ENCODE data around the gene CBX8. TPM values are rescaled to one million over a fixed set of nuclear protein-coding genes. Genes with fewer than 3 reads are reported as not detected.
"Not testable (repeated sequence)": the region's sequence is repeated elsewhere in the genome, so short reads cannot be mapped to it uniquely, and the experiment has no call there.

The CBX8 gene
- polyA plus RNA-seq, 1 donor, result 10.3 TPM

DNA sequence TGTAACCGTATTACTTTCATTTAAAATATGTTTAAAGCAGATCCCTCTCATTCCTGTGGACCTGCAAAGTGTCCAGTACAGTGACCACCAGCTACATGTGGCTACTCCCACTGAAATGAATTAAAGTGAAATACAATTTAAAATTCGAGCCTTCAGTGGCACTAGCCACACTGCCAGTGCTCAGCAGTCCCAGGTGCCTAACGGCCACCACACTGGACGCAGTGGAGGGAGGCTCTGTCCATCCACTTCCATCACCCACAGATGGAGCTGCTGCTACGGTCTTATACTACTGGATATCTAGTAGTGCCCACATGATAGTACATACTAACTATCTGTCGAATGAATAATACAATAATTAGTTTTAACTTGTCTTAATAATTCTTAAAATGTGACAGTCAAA lies 21.2 kb downstream of the CBX8 start:
- no peak for DNase-seq
- Histone ChIP-seq H3K27ac (ENCODE audit: low read length) (no peak overlapping the region), H3K27me3 (ENCODE audit: control insufficient read depth, insufficient read depth, low read length) (no peaks in the 10 kb centered on the region), H3K36me3 (ENCODE audit: control insufficient read depth, insufficient read depth, low read length) (no peaks in the 10 kb centered on the region), H3K9me3 (ENCODE audit: control insufficient read depth, low read depth, low read length) (no peaks in the 10 kb centered on the region), H3K4me3 (ENCODE audit: low read length) (no peak overlapping the region), H3K4me1 (ENCODE audit: control insufficient read depth, insufficient read depth, low read length) (peaks cover 27% of the 10 kb centered on the region)
- 92% methylated on average over 2 of the region's 6 CpGs for WGBS (ENCODE audit: insufficient coverage, low lambda C conversion rate)

DNA sequence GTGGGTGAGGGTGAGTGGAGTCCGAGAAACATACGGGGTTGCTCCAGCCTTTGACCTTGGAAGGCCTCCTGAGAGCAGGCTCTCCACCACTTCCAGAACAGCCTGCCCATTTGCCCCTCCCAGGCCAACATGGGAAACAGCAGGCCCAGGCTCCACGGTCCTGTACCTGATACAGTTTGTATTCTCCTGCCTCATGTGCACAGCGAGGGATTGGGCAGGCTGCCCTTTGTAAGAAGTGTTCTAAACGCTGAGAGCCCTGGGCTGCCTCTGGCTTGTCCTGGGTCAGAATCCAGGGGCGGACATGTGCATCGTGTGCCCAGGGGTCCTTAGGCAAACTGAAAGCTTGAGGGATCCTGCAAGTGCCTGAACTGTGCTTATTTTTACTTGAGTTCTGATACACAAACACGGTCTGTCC lies 22.3 kb downstream of the CBX8 start:
- Histone ChIP-seq H3K9me3 (ENCODE audit: control insufficient read depth, low read depth, low read length) (no peaks in the 10 kb centered on the region), H3K27ac (ENCODE audit: low read length) (no peak overlapping the region), H3K4me3 (ENCODE audit: low read length) (no peak overlapping the region), H3K27me3 (ENCODE audit: control insufficient read depth, insufficient read depth, low read length) (no peaks in the 10 kb centered on the region), H3K4me1 (ENCODE audit: control insufficient read depth, insufficient read depth, low read length) (peaks cover 17% of the 10 kb centered on the region), H3K36me3 (ENCODE audit: control insufficient read depth, insufficient read depth, low read length) (no peaks in the 10 kb centered on the region)
- no CpG with 5 or more reads among the region's 8 CpGs for WGBS (ENCODE audit: insufficient coverage, low lambda C conversion rate)
- DNase-seq, result no peak

- not testable (repeated sequence) for H3K4me3 ChIP-seq (ENCODE audit: low read length)
These were observed 24.2 kb downstream of the CBX8 start for GRCh38 chr17:79772726-79773125.

DNA sequence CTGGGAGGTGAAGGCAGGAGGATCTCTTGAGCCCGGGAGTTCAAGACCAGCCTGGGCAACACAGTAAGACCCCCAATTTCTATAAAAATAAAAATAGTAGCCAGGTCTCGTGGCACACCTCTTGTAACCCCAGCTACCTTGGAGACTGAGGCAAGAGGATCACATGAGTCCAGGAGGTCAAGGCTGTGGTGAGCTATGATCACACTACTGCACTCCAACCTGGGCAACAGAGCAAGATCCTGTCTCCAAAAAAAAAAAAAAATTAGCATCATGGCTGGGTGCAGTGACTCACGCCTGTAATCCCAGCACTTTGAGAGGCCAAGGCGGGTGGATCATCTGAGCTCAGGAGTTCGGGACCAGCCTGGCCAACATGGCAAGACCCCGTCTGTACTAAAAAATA lies 25.6 kb downstream of the CBX8 start:
- H3K4me3 ChIP-seq (ENCODE audit: low read length), result no peak overlapping the region
- no peaks in the 10 kb centered on the region for H3K36me3 ChIP-seq (ENCODE audit: control insufficient read depth, insufficient read depth, low read length)
- peaks cover under 1% of the 10 kb centered on the region for H3K4me1 ChIP-seq (ENCODE audit: control insufficient read depth, insufficient read depth, low read length)
- no peak overlapping the region for H3K27ac ChIP-seq (ENCODE audit: low read length)
- H3K27me3 ChIP-seq (ENCODE audit: control insufficient read depth, insufficient read depth, low read length), result no peaks in the 10 kb centered on the region
- WGBS (ENCODE audit: insufficient coverage, low lambda C conversion rate), result no CpG with 5 or more reads among the region's 6 CpGs
- DNase-seq, result no peak
- no peaks in the 10 kb centered on the region for H3K9me3 ChIP-seq (ENCODE audit: control insufficient read depth, low read depth, low read length)

More at GRCh38 chr17:79772726-79773125, 24.2 kb downstream of the CBX8 start:
- H3K9me3 ChIP-seq (ENCODE audit: control insufficient read depth, low read depth, low read length); H3K36me3 ChIP-seq (ENCODE audit: control insufficient read depth, insufficient read depth, low read length); H3K27ac ChIP-seq (ENCODE audit: low read length); DNase-seq; H3K27me3 ChIP-seq (ENCODE audit: control insufficient read depth, insufficient read depth, low read length): not testable (repeated sequence)
- peaks cover 13% of the 10 kb centered on the region for H3K4me1 ChIP-seq (ENCODE audit: control insufficient read depth, insufficient read depth, low read length)
- WGBS (ENCODE audit: insufficient coverage, low lambda C conversion rate), result no CpG with 5 or more reads among the region's 9 CpGs

DNA sequence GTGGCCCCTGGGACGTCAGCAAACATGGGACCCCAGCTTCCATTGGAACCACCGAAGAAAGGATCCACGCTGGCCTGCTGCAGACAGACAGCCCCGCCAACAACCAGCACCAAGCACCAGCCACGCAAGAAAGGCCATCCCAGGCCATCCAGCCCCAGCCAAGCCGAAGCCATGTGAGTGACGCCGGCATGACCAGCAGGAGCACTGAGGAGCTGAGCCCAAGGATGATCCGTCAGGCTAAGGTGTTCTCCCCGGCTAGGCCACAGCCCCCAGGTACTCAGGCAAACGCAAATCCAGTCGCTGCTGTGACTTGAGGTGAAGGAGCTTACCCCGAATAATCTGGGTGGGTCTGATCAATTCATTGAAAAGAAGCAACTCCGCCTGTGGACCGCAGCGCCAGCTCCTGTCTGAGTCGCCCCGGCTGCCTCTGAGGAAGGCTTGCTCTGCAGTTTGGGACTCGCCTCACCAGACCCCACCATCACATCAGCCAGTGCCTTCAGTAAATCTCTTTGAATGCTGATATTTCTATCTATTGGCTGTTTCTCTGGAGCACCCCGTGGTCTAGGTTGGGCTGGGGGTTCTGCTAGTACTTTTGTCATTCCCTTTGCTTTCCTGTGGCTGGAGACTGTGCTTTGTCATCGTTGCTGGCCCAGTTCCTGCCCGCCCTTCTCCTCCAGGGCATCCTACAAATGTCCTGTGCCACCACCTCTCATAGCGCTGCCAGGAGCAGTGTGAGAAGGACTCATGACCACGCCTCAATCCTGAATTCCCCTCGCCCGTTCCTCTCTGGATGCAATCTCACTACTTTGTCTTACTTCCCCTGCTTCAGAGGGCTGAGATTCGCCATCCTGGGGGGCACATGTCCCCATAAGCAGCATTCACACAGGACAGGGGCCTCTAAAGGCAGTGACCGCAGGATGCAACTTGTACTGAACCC lies 27.0 kb downstream of the CBX8 start:
- DNase-seq, result no peak
- no peak overlapping the region for H3K27ac ChIP-seq (ENCODE audit: low read length)
- H3K9me3 ChIP-seq (ENCODE audit: control insufficient read depth, low read depth, low read length), result no peaks in the 10 kb centered on the region
- H3K4me1 ChIP-seq (ENCODE audit: control insufficient read depth, insufficient read depth, low read length), result no peaks in the 10 kb centered on the region
- H3K27me3 ChIP-seq (ENCODE audit: control insufficient read depth, insufficient read depth, low read length), result no peaks in the 10 kb centered on the region
- no peaks in the 10 kb centered on the region for H3K36me3 ChIP-seq (ENCODE audit: control insufficient read depth, insufficient read depth, low read length)
- no peak overlapping the region for H3K4me3 ChIP-seq (ENCODE audit: low read length)
- 80% methylated on average over 1 of the region's 28 CpGs for WGBS (ENCODE audit: insufficient coverage, low lambda C conversion rate)

- 88% methylated on average over 1 of the region's 3 CpGs for WGBS (ENCODE audit: insufficient coverage, low lambda C conversion rate)
- H3K4me1 ChIP-seq (ENCODE audit: control insufficient read depth, insufficient read depth, low read length), result no peaks in the 10 kb centered on the region
- no peak for DNase-seq
- H3K27ac ChIP-seq (ENCODE audit: low read length), result no peak overlapping the region
- no peak overlapping the region for H3K4me3 ChIP-seq (ENCODE audit: low read length)
- H3K27me3 ChIP-seq (ENCODE audit: control insufficient read depth, insufficient read depth, low read length), result no peaks in the 10 kb centered on the region
- H3K36me3 ChIP-seq (ENCODE audit: control insufficient read depth, insufficient read depth, low read length), result no peaks in the 10 kb centered on the region
- H3K9me3 ChIP-seq (ENCODE audit: control insufficient read depth, low read depth, low read length), result no peaks in the 10 kb centered on the region
These were observed 31.2 kb downstream of the CBX8 start for GRCh38 chr17:79765708-79766107.

DNA sequence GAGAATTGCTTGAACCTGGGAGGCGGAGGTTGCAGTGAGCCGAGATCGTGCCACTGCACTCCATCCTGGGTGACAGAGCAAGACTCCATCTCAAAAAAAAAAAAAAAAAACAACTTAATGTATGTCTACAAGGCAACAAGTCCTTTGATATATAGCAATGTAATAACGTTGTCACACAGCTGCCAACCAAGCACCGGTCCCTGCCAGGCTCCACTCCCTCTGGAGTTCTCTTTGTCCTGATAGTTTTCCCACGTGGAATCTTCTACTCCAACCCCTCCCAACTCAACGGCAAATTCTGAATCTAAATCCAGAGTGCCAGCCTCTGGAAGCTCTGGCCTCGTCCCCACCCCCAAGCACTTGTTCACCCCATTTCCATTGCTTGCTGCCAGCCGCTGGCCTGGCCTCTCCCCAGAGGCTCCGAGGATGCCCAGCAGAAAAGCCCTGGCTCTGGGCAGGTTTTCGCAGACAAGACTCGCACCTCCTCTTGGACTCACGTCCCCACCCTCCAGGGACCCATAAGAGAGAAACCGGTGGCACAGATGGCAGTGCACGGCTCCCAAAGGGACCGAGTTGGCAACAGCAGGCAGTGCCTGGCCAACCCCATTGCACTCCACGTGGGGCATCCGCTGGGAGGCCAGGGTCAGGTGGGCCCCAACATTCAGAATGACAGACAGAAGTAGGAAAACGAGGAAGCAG lies 34.8 kb downstream of the CBX8 start:
- Histone ChIP-seq H3K4me3 (ENCODE audit: low read length) (no peak overlapping the region), H3K36me3 (ENCODE audit: control insufficient read depth, insufficient read depth, low read length) (no peaks in the 10 kb centered on the region), H3K9me3 (ENCODE audit: control insufficient read depth, low read depth, low read length) (no peaks in the 10 kb centered on the region), H3K27ac (ENCODE audit: low read length) (no peak overlapping the region), H3K27me3 (ENCODE audit: control insufficient read depth, insufficient read depth, low read length) (no peaks in the 10 kb centered on the region), H3K4me1 (ENCODE audit: control insufficient read depth, insufficient read depth, low read length) (no peaks in the 10 kb centered on the region)
- no peak for DNase-seq
- no CpG with 5 or more reads among the region's 19 CpGs for WGBS (ENCODE audit: insufficient coverage, low lambda C conversion rate)

DNA sequence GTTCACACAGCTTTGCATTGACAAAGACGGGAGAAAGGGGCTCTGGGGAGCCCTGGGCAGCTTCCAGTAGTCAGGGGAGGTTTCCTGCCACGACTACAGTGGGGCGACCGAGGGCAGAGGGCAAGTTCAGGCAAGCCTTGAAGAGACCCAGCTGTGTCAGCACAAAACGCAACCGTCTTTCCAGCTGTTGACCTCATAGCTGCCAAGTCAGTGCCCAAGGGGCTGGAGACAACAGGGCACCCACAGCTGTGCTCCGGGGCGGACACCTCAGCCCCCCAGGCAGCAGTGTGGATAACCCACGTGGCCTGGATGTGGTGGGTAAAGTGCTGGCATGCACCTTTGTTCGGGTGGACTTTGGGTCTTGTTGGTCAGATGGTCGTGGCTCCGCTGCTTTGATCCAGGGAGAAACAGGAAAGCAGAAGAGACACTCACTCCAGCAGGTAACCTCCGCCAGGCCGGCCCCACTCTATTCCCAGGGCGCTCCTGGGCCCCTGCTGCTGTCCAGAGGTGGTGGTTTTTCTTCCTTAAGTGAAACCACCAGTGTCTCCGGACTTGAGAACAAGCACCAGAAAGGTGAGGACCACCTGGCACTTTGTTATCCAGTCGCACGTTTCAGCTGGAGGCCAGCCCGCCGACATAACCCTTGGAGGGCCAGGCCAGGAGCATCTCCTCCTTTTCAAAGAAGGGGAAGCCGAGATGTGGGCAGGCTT lies 36.5 kb downstream of the CBX8 start:
- DNase-seq, result peak in 1 of 2 donors; percentile 28

DNA sequence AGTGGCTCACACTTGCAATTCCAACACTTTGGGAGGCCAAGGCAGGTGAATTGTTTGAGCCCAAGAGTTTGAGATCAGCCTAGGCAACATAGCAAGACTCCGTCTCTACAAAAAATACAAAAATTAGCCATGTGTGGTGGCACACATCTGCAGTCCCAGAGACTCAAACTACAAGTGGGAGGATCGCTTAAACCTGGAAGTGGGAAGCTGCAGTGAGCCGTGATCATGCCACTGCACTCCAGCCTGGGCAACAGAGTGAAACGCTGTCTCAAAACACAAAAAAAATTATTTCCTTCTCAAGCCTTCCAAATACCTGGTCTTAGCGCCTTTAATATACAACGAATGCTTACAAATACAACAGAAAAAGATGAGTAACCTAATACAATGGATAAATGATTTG lies 38.6 kb downstream of the CBX8 start:
- 80% methylated on average over 1 of the region's 6 CpGs for WGBS (ENCODE audit: insufficient coverage, low lambda C conversion rate)
- no peak for DNase-seq
- no peaks in the 10 kb centered on the region for H3K4me1 ChIP-seq (ENCODE audit: control insufficient read depth, insufficient read depth, low read length)
- no peak overlapping the region for H3K27ac ChIP-seq (ENCODE audit: low read length)
- no peaks in the 10 kb centered on the region for H3K27me3 ChIP-seq (ENCODE audit: control insufficient read depth, insufficient read depth, low read length)
- H3K4me3 ChIP-seq (ENCODE audit: low read length), result no peak overlapping the region
- H3K36me3 ChIP-seq (ENCODE audit: control insufficient read depth, insufficient read depth, low read length), result no peaks in the 10 kb centered on the region
- no peaks in the 10 kb centered on the region for H3K9me3 ChIP-seq (ENCODE audit: control insufficient read depth, low read depth, low read length)

More for the DNA sequence above, 36.5 kb downstream of the CBX8 start:
- H3K36me3 ChIP-seq (ENCODE audit: control insufficient read depth, insufficient read depth, low read length), result no peaks in the 10 kb centered on the region
- H3K27me3 ChIP-seq (ENCODE audit: control insufficient read depth, insufficient read depth, low read length), result no peaks in the 10 kb centered on the region
- no peak overlapping the region for H3K27ac ChIP-seq (ENCODE audit: low read length)
- no peaks in the 10 kb centered on the region for H3K4me1 ChIP-seq (ENCODE audit: control insufficient read depth, insufficient read depth, low read length)
- no CpG with 5 or more reads among the region's 21 CpGs for WGBS (ENCODE audit: insufficient coverage, low lambda C conversion rate)
- no peaks in the 10 kb centered on the region for H3K9me3 ChIP-seq (ENCODE audit: control insufficient read depth, low read depth, low read length)
- H3K4me3 ChIP-seq (ENCODE audit: low read length), result no peak overlapping the region

DNA sequence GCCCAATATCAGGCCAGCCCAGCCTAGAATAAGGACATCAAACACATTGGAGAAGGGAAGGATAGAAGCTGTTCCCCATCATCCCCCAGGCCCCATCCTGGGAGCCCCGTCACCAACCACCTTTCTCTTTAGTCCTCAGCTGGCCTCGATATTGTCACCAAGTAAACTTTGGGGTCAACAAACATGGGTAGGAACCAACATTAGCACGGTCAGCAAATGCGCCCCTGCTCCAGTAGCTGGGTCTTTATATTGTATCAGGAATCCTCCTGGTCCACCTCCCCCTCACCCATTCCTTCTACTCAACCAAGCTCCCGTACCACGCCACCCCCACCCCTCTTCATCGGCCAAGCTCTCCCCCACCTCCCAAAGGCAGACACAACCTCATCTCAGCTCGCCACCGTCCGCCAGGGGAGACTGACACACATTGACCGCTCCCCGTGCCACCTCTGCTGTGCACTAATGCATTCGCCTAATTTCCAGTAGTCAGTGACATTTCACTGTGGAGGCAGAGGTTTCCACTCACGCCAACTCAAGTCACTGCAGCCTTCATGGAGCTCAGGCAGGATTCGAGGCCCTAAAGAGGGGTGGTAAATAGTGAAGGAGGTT lies 39.6 kb downstream of the CBX8 start:
- H3K9me3 ChIP-seq (ENCODE audit: control insufficient read depth, low read depth, low read length), result no peaks in the 10 kb centered on the region
- H3K36me3 ChIP-seq (ENCODE audit: control insufficient read depth, insufficient read depth, low read length), result no peaks in the 10 kb centered on the region
- no peak for DNase-seq
- no peak overlapping the region for H3K4me3 ChIP-seq (ENCODE audit: low read length)
- H3K27ac ChIP-seq (ENCODE audit: low read length), result no peak overlapping the region
- peaks cover 1% of the 10 kb centered on the region for H3K27me3 ChIP-seq (ENCODE audit: control insufficient read depth, insufficient read depth, low read length)
- no peaks in the 10 kb centered on the region for H3K4me1 ChIP-seq (ENCODE audit: control insufficient read depth, insufficient read depth, low read length)
- no CpG with 5 or more reads among the region's 15 CpGs for WGBS (ENCODE audit: insufficient coverage, low lambda C conversion rate)

Data from large intestine (tissue), 3 donors.